ENCODE results near the gene CCDC188. TPM values are rescaled to one million over a fixed set of nuclear protein-coding genes. Genes with fewer than 3 reads are reported as not detected.

The CCDC188 gene
- polyA plus RNA-seq, 1 experiment, result 6.5 TPM

- Histone ChIP-seq H3K36me3 (ENCODE audit: control insufficient read depth, insufficient read depth, low read length) (no peaks in the 10 kb centered on the region), H3K27me3 (ENCODE audit: control insufficient read depth, insufficient read depth, low read length) (peaks cover 2% of the 10 kb centered on the region; the same call in 1 of the 2 replicates), H3K4me3 (ENCODE audit: low read depth, low read length) (no peak overlapping the region)
- POLR2A ChIA-PET, result no interaction called here
- no peak for DNase-seq (ENCODE audit: low read depth)
- no peak for TF ChIP-seq CTCF (IDR thresholded peaks at IDR 0.05; ENCODE audit: insufficient read depth, low read depth, low read length)
- CTCF ChIA-PET, result no interaction called here
Measured at GRCh38 chr22:20184501-20185165, 33.8 kb upstream of the CCDC188 start.

GRCh38 chr22:20183823-20184222, 33.0 kb upstream of the CCDC188 start:
- ChIA-PET POLR2A (no interaction called here), CTCF (no interaction called here)
- Histone ChIP-seq H3K4me3 (ENCODE audit: low read depth, low read length) (no peak overlapping the region), H3K36me3 (ENCODE audit: control insufficient read depth, insufficient read depth, low read length) (no peaks in the 10 kb centered on the region), H3K27me3 (ENCODE audit: control insufficient read depth, insufficient read depth, low read length) (peaks cover 2% of the 10 kb centered on the region)
- no peak for TF ChIP-seq CTCF (IDR thresholded peaks at IDR 0.05; ENCODE audit: insufficient read depth, low read depth, low read length)
- DNase-seq (ENCODE audit: low read depth), result no peak

- no peak for DNase-seq (ENCODE audit: low read depth)
- CTCF ChIA-PET, result no interaction called here
- TF ChIP-seq CTCF (IDR thresholded peaks at IDR 0.05; ENCODE audit: insufficient read depth, low read depth, low read length), result no peak
- Histone ChIP-seq H3K36me3 (ENCODE audit: control insufficient read depth, insufficient read depth, low read length) (no peaks in the 10 kb centered on the region), H3K27me3 (ENCODE audit: control insufficient read depth, insufficient read depth, low read length) (peaks cover 2% of the 10 kb centered on the region), H3K4me3 (ENCODE audit: low read depth, low read length) (no peak overlapping the region)
- POLR2A ChIA-PET, result no interaction called here
Measured at GRCh38 chr22:20183101-20183500, 32.2 kb upstream of the CCDC188 start.

GRCh38 chr22:20182365-20182764, 31.5 kb upstream of the CCDC188 start:
- POLR2A ChIA-PET, result no interaction called here

GRCh38 chr22:20181884-20182236, 31.0 kb upstream of the CCDC188 start:
- CTCF ChIA-PET, result interaction anchor here (0.7 kb wide), 1 partner anchor 25 kb away, joined by 3 read pairs; no protein-coding TSS in a partner anchor
- H3K27me3 ChIP-seq (ENCODE audit: control insufficient read depth, insufficient read depth, low read length), result peaks cover 2% of the 10 kb centered on the region
- TF ChIP-seq CTCF (IDR thresholded peaks at IDR 0.05; ENCODE audit: insufficient read depth, low read depth, low read length), result no peak
- H3K4me3 ChIP-seq (ENCODE audit: low read depth, low read length), result no peak overlapping the region
- POLR2A ChIA-PET, result no interaction called here
- no peak for DNase-seq (ENCODE audit: low read depth)
- no peaks in the 10 kb centered on the region for H3K36me3 ChIP-seq (ENCODE audit: control insufficient read depth, insufficient read depth, low read length)

More at GRCh38 chr22:20182365-20182764, 31.5 kb upstream of the CCDC188 start:
- no peak overlapping the region for H3K4me3 ChIP-seq (ENCODE audit: low read depth, low read length)
- H3K27me3 ChIP-seq (ENCODE audit: control insufficient read depth, insufficient read depth, low read length), result peaks cover 2% of the 10 kb centered on the region
- no peak for TF ChIP-seq CTCF (IDR thresholded peaks at IDR 0.05; ENCODE audit: insufficient read depth, low read depth, low read length)
- no peak for DNase-seq (ENCODE audit: low read depth)
- H3K36me3 ChIP-seq (ENCODE audit: control insufficient read depth, insufficient read depth, low read length), result no peaks in the 10 kb centered on the region
- CTCF ChIA-PET, result no interaction called here

Measured in BJ (cell line).